SK-N-SH (cell line): ENCODE results near the gene MBD4.

Source experiments
- CTCF ChIP-seq: fragments of 200-600 bp; sonication (generic); IDR thresholded peaks from 2 replicates; pipeline ENCODE4 v1.6.1; 2017; ENCODE audit warnings: antibody characterized with exemption, mild to moderate bottlenecking, moderate library complexity
- EP300 ChIP-seq, 2 experiments: IDR thresholded peaks; 2 replicates each; pipeline versions ENCODE4 v1.4.0 to v1.6.1; 2012; ENCODE audit warnings: borderline replicate concordance in 1 of 2, low read depth in 1 of 2, low read length in 1 of 2
- EZH2phosphoT487 ChIP-seq: fragments of 200-600 bp; sonication (generic); IDR thresholded peaks from 2 replicates; pipeline ENCODE4 v1.6.1; 2017; ENCODE audit warnings: low read depth, mixed run types, mild to moderate bottlenecking, antibody characterized with exemption, moderate library complexity, borderline replicate concordance
- MXI1 ChIP-seq: IDR thresholded peaks from 2 replicates; pipeline ENCODE4 v1.6.1; 2012; ENCODE audit warnings: mild to moderate bottlenecking, low read depth, low read length, improper control_type of control experiment
- NFIC ChIP-seq: IDR thresholded peaks from 2 replicates; pipeline ENCODE4 v1.4.0; 2012; ENCODE audit warnings: borderline replicate concordance
- PBX3 ChIP-seq: IDR thresholded peaks from 2 replicates; pipeline ENCODE4; 2012
- POLR2AphosphoS5 ChIP-seq: IDR thresholded peaks from 2 replicates; pipeline ENCODE4 v1.6.1; 2012; ENCODE audit warnings: low read depth, low read length
- REST ChIP-seq: IDR thresholded peaks from 2 replicates; pipeline ENCODE4 v1.6.1; 2012; ENCODE audit warnings: mild to moderate bottlenecking, low read depth, low read length, moderate library complexity
- SIN3A ChIP-seq: IDR thresholded peaks from 2 replicates; pipeline ENCODE4 v1.6.1; 2012; ENCODE audit warnings: low read depth, mild to moderate bottlenecking, low read length, moderate library complexity, borderline replicate concordance
- TAF1 ChIP-seq: IDR thresholded peaks from 2 replicates; pipeline ENCODE4 v1.6.1; 2012; ENCODE audit warnings: low read depth, mild to moderate bottlenecking, low read length, moderate library complexity, borderline replicate concordance

GRCh38 chr3:129428007-129428375, 11.8 kb downstream of the MBD4 start:
- TF ChIP-seq EZH2phosphoT487: no peak
- TF ChIP-seq SIN3A: no peak
- no peak for TF ChIP-seq MXI1
- TF ChIP-seq CTCF: no peak
- TF ChIP-seq NFIC: no peak
- no peak for TF ChIP-seq POLR2AphosphoS5
- TF ChIP-seq PBX3: no peak
- no peak for TF ChIP-seq REST
- no peak for TF ChIP-seq TAF1
- TF ChIP-seq EP300 (IDR thresholded peaks at IDR 0.05; ENCODE audit: borderline replicate concordance in 1 of 2, low read depth in 1 of 2, low read length in 1 of 2): no peak
